Natural killer cell (primary cell): ENCODE results near the gene PARS2. TPM values are rescaled to one million over a fixed set of nuclear protein-coding genes. Genes with fewer than 3 reads are reported as not detected.

Source experiments
- ATAC-seq, 3 donors: fragments of 150-1000 bp in 2 of 3; fragments of 200-7000 bp in 1 of 3; cut with Tn5 transposase; 1 replicate in 1 of 3; 2 replicates in 2 of 3; pipeline ENCODE4 v1.10.0; 2021; ENCODE audit warnings: mild to moderate bottlenecking in 2 of 3, moderate library complexity in 2 of 3
- DNase-seq, 2 donors: peaks; one replicate each; pipeline versions ENCODE4 v3.0.0 to v3.0.0-alpha.2; 2013 to 2021; ENCODE audit warnings: mixed read lengths in 1 of 2
- H3K27ac ChIP-seq: one replicate; pipeline ENCODE4 v1.5.1; 2013; ENCODE audit warnings: mild to moderate bottlenecking, low read length
- H3K27me3 ChIP-seq: one replicate; pipeline ENCODE4 v1.6.1; 2013; ENCODE audit warnings: low read length; ENCODE audit not compliant: control insufficient read depth, insufficient read depth
- H3K36me3 ChIP-seq: one replicate; pipeline ENCODE4 v1.6.1; 2013; ENCODE audit warnings: low read length; ENCODE audit not compliant: control insufficient read depth, insufficient read depth
- H3K4me1 ChIP-seq: one replicate; pipeline ENCODE4 v1.6.1; 2013; ENCODE audit warnings: low read length; ENCODE audit not compliant: control insufficient read depth, insufficient read depth
- H3K4me3 ChIP-seq: one replicate; pipeline ENCODE4 v1.5.1; 2013; ENCODE audit warnings: low read length
- H3K9me3 ChIP-seq: one replicate; pipeline ENCODE4 v1.6.1; 2013; ENCODE audit warnings: low read length; ENCODE audit not compliant: control insufficient read depth, insufficient read depth
- H3K27ac Mint-ChIP-seq, 2 donors: one replicate each; pipeline ENCODE4 v1.8.0; 2022; ENCODE audit warnings: mild to moderate bottlenecking in 2 of 2, mixed read lengths in 2 of 2, moderate library complexity in 1 of 2
- H3K27me3 Mint-ChIP-seq, 2 donors: one replicate each; pipeline ENCODE4 v1.8.0; 2022; ENCODE audit warnings: low read depth in 2 of 2, mixed read lengths in 2 of 2
- H3K36me3 Mint-ChIP-seq: one replicate; pipeline ENCODE4 v1.8.0; 2022; ENCODE audit warnings: mixed read lengths
- H3K4me1 Mint-ChIP-seq, 2 donors: one replicate each; pipeline ENCODE4 v1.8.0; 2022; ENCODE audit warnings: mixed read lengths in 2 of 2
- H3K4me3 Mint-ChIP-seq: one replicate; pipeline ENCODE4 v1.8.0; 2022; ENCODE audit warnings: mild to moderate bottlenecking, moderate library complexity, mixed read lengths
- H3K9me3 Mint-ChIP-seq, 2 donors: one replicate each; pipeline ENCODE4 v1.8.0; 2022; ENCODE audit warnings: mixed read lengths in 2 of 2
- CTCF ChIP-seq: fragments of 200-600 bp; IDR thresholded peaks from one replicate; pipeline ENCODE4 v1.8.0; 2022; ENCODE audit warnings: antibody characterized with exemption
- WGBS: methylation state at CpG from one replicate; pipeline ENCODE4 v1.1.7; 2013; ENCODE audit warnings: missing lambda C conversion rate; ENCODE audit not compliant: insufficient coverage; 5-methylcytosine and 5-hydroxymethylcytosine counted together
- intact Hi-C: fragments of 100-400 bp; cut with micrococcal nuclease; formaldehyde crosslinking; loops from one replicate; pipeline ENCODE4 v1.14.2; 2022
- total RNA-seq, 4 donors: library from RNA; stranded (reverse); fragments of 120-200 nt in 1 of 4; gene quantifications; one replicate each; pipeline versions ENCODE4 v1.2.3 to v1.2.4, GENCODE V29; 2013 to 2022

PARS2 gene
- total RNA-seq, 3 donors from 2014 or later (not counting 1 experiment from before 2014, with no cell fraction given): 0.95 to 1.4 (median 0.96) TPM

GRCh38 chr1:54800899-54801759 is 36.8 kb upstream of the PARS2 start, which contains the start of gene TTC22:
Gene TTC22 (minus strand): TSS chr1:54801323. CDS start chr1:54801163, 160 bp downstream.
- 1% methylated on average over 58 of the region's 58 CpGs for WGBS

GRCh38 chr1:54800041-54800898 is 35.9 kb upstream of the PARS2 start:
- Histone ChIP-seq H3K27me3 (no peaks in the 10 kb centered on the region), H3K9me3 (no peaks in the 10 kb centered on the region), H3K4me1 (peaks cover 57% of the 10 kb centered on the region), H3K27ac (peak overlapping the region; percentile 70), H3K4me3 (peak overlapping the region; percentile 80), H3K36me3 (peaks cover 2% of the 10 kb centered on the region)
- no peaks in the 10 kb centered on the region for H3K36me3 Mint-ChIP-seq
- WGBS: 50% methylated on average over 39 of the region's 39 CpGs
- peak overlapping the region; percentile 92 for H3K4me3 Mint-ChIP-seq
- DNase-seq: peak in 1 of 2 donors; percentile 12
- no peak for ATAC-seq
- no peaks in the 10 kb centered on the region for H3K9me3 Mint-ChIP-seq
- no peaks in the 10 kb centered on the region for H3K27me3 Mint-ChIP-seq
- TF ChIP-seq CTCF: no peak
- intact Hi-C loops: loop anchor here (5.0 kb wide), 1 partner anchor 728 kb away; no protein-coding TSS in a partner anchor
- peaks cover 84 to 88% of the 10 kb centered on the region in 2 donors for H3K4me1 Mint-ChIP-seq
- H3K27ac Mint-ChIP-seq: peak overlapping the region; percentile 91 to 95

More at GRCh38 chr1:54800899-54801759, 36.8 kb upstream of the PARS2 start, which contains the start of gene TTC22:
- peaks cover 66% of the 10 kb centered on the region for H3K4me1 ChIP-seq
- H3K27me3 ChIP-seq: no peaks in the 10 kb centered on the region
- no peaks in the 10 kb centered on the region for H3K9me3 ChIP-seq
- Mint-ChIP-seq H3K9me3 (no peaks in the 10 kb centered on the region), H3K27me3 (no peaks in the 10 kb centered on the region), H3K36me3 (no peaks in the 10 kb centered on the region), H3K4me3 (peak within 1 kb of the TSS; percentile 92), H3K27ac (peak within 1 kb of the TSS; percentile 91 to 95), H3K4me1 (peaks cover 79 to 85% of the 10 kb centered on the region in 2 donors)
- DNase-seq: peak; percentile 65 to 80
- peaks cover 2% of the 10 kb centered on the region for H3K36me3 ChIP-seq
- intact Hi-C loops: loop anchor here (1.0 to 5.0 kb wide), 2 partner anchors 37 to 729 kb away; partner anchors contain the start of gene PARS2
- H3K27ac ChIP-seq: peak within 1 kb of the TSS; percentile 70
- peak within 1 kb of the TSS; percentile 80 for H3K4me3 ChIP-seq
- peak; percentile 77 to 89 (median 84) for ATAC-seq
- TF ChIP-seq CTCF: peak; percentile 72

GRCh38 chr1:54798769-54799641 is 34.7 kb upstream of the PARS2 start:
- 42% methylated on average over 5 of the region's 6 CpGs for WGBS
- no peaks in the 10 kb centered on the region for H3K9me3 ChIP-seq
- H3K4me1 ChIP-seq: peaks cover 45% of the 10 kb centered on the region
- peaks cover 5% of the 10 kb centered on the region for H3K36me3 ChIP-seq
- peak overlapping the region; percentile 91 to 95 for H3K27ac Mint-ChIP-seq
- intact Hi-C loops: no loop called here
- no peak for TF ChIP-seq CTCF
- H3K27me3 ChIP-seq: no peaks in the 10 kb centered on the region
- H3K27ac ChIP-seq: peak overlapping the region; percentile 70
- peak; percentile 45 to 49 (median 48) for ATAC-seq
- peak overlapping the region; percentile 92 for H3K4me3 Mint-ChIP-seq
- H3K4me1 Mint-ChIP-seq: peaks cover 82 to 88% of the 10 kb centered on the region in 2 donors
- H3K36me3 Mint-ChIP-seq: no peaks in the 10 kb centered on the region
- H3K9me3 Mint-ChIP-seq: no peaks in the 10 kb centered on the region
- peak in 1 of 2 donors; percentile 52 for DNase-seq
- H3K27me3 Mint-ChIP-seq: no peaks in the 10 kb centered on the region
- H3K4me3 ChIP-seq: peak overlapping the region; percentile 80
